GM12873 (cell line): ENCODE results near the gene ABCC11.

Source experiments
- TF ChIP-seq, protein P1 (sequence below): IDR thresholded peaks from 2 replicates; pipeline ENCODE4 v1.5.1; 2012; ENCODE audit warnings: low read depth, mild to moderate bottlenecking, moderate library complexity, low read length, control low read depth; ENCODE audit not compliant: insufficient read depth; ENCODE audit errors: missing control alignments

The ABCC11 gene

DNA sequence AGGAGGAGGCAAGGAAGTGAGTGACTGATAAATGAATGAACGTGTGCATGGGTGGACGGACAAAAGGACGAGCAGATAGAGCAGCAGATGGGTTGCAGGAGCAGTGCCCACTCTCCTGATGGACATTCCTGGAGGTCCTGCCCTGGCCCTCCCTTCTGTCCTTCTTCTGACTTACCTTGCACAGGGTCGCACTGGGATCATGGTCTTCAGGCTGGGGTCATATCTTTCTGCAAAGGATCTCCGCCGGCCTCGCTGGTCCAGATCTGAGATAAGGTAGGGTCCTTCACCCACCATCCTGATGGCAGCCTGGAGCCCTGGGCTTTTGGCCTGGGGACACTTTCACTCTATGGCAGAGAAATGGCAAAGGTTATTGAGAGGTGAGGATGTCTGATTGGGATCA lies 101.2 kb downstream of the ABCC11 start:
- TF ChIP-seq, protein P1, sequence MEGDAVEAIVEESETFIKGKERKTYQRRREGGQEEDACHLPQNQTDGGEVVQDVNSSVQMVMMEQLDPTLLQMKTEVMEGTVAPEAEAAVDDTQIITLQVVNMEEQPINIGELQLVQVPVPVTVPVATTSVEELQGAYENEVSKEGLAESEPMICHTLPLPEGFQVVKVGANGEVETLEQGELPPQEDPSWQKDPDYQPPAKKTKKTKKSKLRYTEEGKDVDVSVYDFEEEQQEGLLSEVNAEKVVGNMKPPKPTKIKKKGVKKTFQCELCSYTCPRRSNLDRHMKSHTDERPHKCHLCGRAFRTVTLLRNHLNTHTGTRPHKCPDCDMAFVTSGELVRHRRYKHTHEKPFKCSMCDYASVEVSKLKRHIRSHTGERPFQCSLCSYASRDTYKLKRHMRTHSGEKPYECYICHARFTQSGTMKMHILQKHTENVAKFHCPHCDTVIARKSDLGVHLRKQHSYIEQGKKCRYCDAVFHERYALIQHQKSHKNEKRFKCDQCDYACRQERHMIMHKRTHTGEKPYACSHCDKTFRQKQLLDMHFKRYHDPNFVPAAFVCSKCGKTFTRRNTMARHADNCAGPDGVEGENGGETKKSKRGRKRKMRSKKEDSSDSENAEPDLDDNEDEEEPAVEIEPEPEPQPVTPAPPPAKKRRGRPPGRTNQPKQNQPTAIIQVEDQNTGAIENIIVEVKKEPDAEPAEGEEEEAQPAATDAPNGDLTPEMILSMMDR, result no peak

DNA sequence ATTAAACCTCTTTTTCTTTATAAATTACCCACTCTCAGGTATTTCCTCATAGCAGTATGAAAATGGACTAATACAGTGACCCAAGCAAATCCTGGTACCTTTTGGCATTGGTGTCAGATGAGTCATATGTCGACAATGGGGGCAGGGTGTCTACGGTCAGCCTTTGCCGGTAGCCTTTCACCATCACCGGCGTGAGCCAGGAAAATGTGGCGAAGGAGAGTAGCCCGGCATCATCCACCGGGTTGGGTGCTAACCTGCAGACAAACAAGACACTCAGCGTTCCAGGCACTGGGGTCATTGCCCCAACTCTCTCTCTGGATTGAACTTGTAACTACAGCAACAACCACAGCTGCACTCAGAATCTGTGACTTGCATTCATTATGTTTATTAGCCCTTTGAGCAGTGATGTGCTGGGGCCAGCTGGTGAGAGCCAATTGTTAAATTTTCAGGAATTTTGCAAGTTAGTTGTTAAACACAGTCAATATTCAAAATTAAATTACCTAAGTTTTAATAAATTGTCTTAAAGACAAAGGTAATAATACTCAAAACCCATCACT lies 103.4 kb downstream of the ABCC11 start:
- TF ChIP-seq, protein P1, result no peak

DNA sequence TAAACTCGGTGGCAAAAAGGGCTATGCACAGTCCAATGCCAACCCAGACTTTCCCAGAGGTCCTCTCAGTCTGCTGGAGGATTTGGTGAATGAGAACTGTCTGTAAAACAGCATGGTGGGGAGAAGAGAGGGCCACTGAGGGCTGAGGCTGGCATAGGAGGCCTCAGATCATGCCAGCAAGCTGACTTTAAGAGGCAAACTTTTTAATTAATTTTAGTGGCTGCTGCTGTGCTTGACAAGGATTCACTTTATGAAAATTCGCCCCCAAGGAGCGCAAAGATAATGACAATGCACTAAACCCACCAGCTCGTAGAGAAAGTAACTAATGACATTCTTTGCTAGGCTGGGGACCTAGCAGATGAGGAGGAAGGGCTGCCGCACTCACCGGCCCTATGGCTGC lies 106.5 kb downstream of the ABCC11 start:
- TF ChIP-seq, protein P1, result no peak

DNA sequence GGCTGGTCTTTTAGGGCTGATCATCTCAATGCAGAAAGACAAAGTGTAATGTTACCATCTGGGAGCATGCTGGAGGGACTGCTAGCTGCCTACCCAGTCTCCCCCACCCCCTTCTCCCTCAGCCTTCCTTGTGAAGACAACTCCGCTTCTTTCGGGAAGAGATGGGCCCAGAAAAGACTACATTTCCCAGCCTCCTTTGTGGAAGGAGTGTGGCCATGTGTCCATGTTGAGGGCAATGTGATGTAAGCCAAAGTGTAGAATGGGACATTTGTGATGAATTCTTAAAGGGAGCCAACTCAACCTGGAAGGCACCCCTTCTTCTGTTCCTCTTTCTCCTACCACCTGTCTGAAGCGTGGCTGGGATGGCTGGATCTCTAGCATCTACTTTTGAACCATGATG lies 107.8 kb downstream of the ABCC11 start:
- TF ChIP-seq, protein P1, result no peak

DNA sequence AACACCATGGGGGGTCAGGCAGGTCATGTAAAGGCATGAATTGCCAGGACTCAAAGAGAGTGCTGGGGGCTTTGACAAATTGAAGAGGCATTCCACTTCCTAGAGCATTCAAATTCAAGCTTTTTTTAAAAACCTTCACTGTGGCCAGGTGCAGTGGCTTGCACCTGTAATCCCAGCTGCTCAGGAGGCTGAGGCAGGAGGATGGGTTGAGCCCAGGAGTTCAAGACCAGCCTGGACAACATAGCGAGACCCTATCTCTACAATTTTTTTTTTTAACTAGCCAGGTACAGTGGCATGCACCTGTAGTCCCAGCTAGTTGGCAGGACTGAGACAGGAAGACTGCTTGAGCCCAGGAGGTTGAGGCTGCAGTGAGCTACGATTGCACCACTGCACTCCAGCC lies 108.8 kb downstream of the ABCC11 start:
- TF ChIP-seq, protein P1, result no peak

DNA sequence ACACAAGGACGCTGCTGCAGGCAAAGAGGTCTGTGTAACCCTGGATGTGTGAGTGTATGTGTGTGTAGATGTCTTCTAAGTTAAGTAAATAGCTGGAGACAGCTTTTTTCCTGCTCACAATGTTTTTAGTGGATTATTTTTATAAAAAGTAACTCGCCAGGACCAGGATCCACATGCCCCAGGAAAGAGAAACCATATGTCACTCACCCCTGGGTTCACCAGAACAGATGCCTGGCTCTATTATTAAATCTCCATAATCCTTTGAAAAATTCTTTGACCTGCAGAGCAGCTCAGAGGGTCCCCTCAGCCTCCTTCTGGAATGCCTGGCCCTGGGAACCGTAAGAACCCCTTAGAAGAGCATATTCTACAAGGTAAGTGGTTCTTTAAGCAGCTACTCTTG lies 109.5 kb downstream of the ABCC11 start:
- TF ChIP-seq, protein P1, result no peak

DNA sequence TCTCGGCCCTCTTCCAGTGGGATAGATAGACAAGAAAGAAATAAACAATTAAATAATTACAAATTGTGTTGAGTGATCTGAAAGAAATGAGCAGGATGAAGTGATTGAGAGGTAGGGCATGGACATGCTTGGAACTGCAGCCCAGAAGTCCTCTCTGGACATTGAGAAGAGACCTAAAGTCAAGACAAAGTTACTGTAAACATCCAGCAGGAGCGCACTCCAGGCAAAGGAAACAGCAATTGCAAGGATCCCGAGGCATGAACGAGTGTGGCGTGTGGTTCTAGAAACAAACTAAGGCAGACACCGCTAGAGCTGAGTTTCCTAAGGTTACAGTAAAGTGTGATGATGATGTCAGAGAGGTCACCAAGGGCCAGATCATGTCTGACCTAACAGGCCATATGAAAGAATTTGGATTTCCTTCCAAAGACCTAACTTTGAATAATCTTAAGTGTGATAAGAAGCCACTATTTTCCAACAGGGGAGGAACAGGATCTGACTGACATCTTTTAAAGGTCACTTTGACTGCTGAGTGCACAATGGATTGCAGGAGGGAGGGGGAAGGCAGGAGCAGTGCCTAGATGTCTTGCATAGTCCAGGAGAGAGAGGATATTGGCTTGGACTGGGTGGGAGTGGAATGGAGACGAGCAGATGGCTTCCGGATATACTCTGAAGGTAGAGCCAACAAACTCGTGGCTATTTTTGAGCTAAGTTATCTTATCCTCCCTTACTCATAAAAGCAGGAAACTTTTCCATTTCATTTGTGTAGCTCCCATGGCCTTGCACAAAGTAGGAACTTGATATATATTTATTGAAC lies 110.6 kb downstream of the ABCC11 start:
- TF ChIP-seq, protein P1, result no peak
